Measurements from ENCODE around the gene B3GAT1.

The B3GAT1 gene

GRCh38 chr11:134337051-134337450 lies 75.0 kb downstream of the B3GAT1 start:
- DNase-seq (ENCODE audit: low spot score), result peak; percentile 7
- no peak for TF ChIP-seq CTCF (IDR thresholded peaks at IDR 0.05; ENCODE audit: extremely low read depth, missing control alignments)

GRCh38 chr11:134334796-134335571 lies 77.1 kb downstream of the B3GAT1 start:
- DNase-seq (ENCODE audit: low spot score), result no peak
- no peak for TF ChIP-seq CTCF (IDR thresholded peaks at IDR 0.05; ENCODE audit: extremely low read depth, missing control alignments)

GRCh38 chr11:134333946-134334345 lies 78.1 kb downstream of the B3GAT1 start:
- DNase-seq (ENCODE audit: low spot score), result no peak
- TF ChIP-seq CTCF (IDR thresholded peaks at IDR 0.05; ENCODE audit: extremely low read depth, missing control alignments), result no peak

GRCh38 chr11:134333312-134333711 lies 78.7 kb downstream of the B3GAT1 start:
- no peak for TF ChIP-seq CTCF (IDR thresholded peaks at IDR 0.05; ENCODE audit: extremely low read depth, missing control alignments)
- DNase-seq (ENCODE audit: low spot score), result no peak

GRCh38 chr11:134332782-134333181 lies 79.3 kb downstream of the B3GAT1 start:
- no peak for DNase-seq (ENCODE audit: low spot score)
- TF ChIP-seq CTCF (IDR thresholded peaks at IDR 0.05; ENCODE audit: extremely low read depth, missing control alignments), result no peak

- DNase-seq (ENCODE audit: low spot score), result no peak
- no peak for TF ChIP-seq CTCF (IDR thresholded peaks at IDR 0.05; ENCODE audit: extremely low read depth, missing control alignments)
Observed at GRCh38 chr11:134332189-134332631, 79.8 kb downstream of the B3GAT1 start.

- peak; percentile 93 for DNase-seq (ENCODE audit: low spot score)
- TF ChIP-seq CTCF (IDR thresholded peaks at IDR 0.05; ENCODE audit: extremely low read depth, missing control alignments), result no peak
Observed at GRCh38 chr11:134331354-134332188, 80.5 kb downstream of the B3GAT1 start, which contains the start of gene GLB1L2. Gene GLB1L2, plus strand, starts transcription at chr11:134331988. Its CDS starts 74 bp downstream, at chr11:134332062.
